ENCODE measurements around the gene PEX14.
"Not testable (repeated sequence)": the region's sequence is repeated elsewhere in the genome, so short reads cannot be mapped to it uniquely, and the experiment has no call there.

The PEX14 gene

GRCh38 chr1:10474613-10475507 is at the start of gene PEX14:
Gene PEX14 (plus strand): TSS chr1:10474950. CDS start chr1:10474967, 17 bp downstream.
- DNase-seq (ENCODE audit: low spot score) = peak; percentile 92
- no peak for TF ChIP-seq CTCF (IDR thresholded peaks at IDR 0.05; ENCODE audit: extremely low read depth, insufficient read depth, missing control alignments)
- in situ Hi-C loops (cut with MboI; ENCODE audit: low pct_unique_long_range_greater_than_20kb, low sequenced_read_pairs, unreplicated experiment) = no loop called here

GRCh38 chr1:10425826-10426534 is 48.8 kb upstream of the PEX14 start:
- in situ Hi-C loops (cut with MboI; ENCODE audit: low pct_unique_long_range_greater_than_20kb, low sequenced_read_pairs, unreplicated experiment); DNase-seq (ENCODE audit: low spot score): not testable (repeated sequence)

GRCh38 chr1:10426535-10426848 is 48.3 kb upstream of the PEX14 start:
- in situ Hi-C loops (cut with MboI; ENCODE audit: low pct_unique_long_range_greater_than_20kb, low sequenced_read_pairs, unreplicated experiment) = not testable (repeated sequence)

GRCh38 chr1:10428984-10429383 is 45.8 kb upstream of the PEX14 start:
- DNase-seq (ENCODE audit: low spot score) = no peak
- TF ChIP-seq CTCF (IDR thresholded peaks at IDR 0.05; ENCODE audit: extremely low read depth, insufficient read depth, missing control alignments) = no peak
- in situ Hi-C loops (cut with MboI; ENCODE audit: low pct_unique_long_range_greater_than_20kb, low sequenced_read_pairs, unreplicated experiment) = no loop called here

More at GRCh38 chr1:10426535-10426848, 48.3 kb upstream of the PEX14 start:
- DNase-seq (ENCODE audit: low spot score) = not testable (repeated sequence)

- in situ Hi-C loops (cut with MboI; ENCODE audit: low pct_unique_long_range_greater_than_20kb, low sequenced_read_pairs, unreplicated experiment) = loop anchor here (10.0 kb wide), 1 partner anchor 55 kb away; no protein-coding TSS in a partner anchor
- no peak for TF ChIP-seq CTCF (IDR thresholded peaks at IDR 0.05; ENCODE audit: extremely low read depth, insufficient read depth, missing control alignments)
- no peak for DNase-seq (ENCODE audit: low spot score)
These were observed 44.9 kb upstream of the PEX14 start for GRCh38 chr1:10429868-10430215.

GRCh38 chr1:10430216-10431069 is 44.3 kb upstream of the PEX14 start, which contains the start of gene CENPS:
Gene CENPS (plus strand): TSS chr1:10430433. CDS start chr1:10430518, 85 bp downstream.
- TF ChIP-seq CTCF (IDR thresholded peaks at IDR 0.05; ENCODE audit: extremely low read depth, insufficient read depth, missing control alignments) = peak; percentile 99
- DNase-seq (ENCODE audit: low spot score) = peak; percentile 99
- in situ Hi-C loops (cut with MboI; ENCODE audit: low pct_unique_long_range_greater_than_20kb, low sequenced_read_pairs, unreplicated experiment) = loop anchor here (10.0 kb wide), 1 partner anchor 54 kb away; no protein-coding TSS in a partner anchor

- DNase-seq (ENCODE audit: low spot score) = peak; percentile 35
- no peak for TF ChIP-seq CTCF (IDR thresholded peaks at IDR 0.05; ENCODE audit: extremely low read depth, insufficient read depth, missing control alignments)
- in situ Hi-C loops (cut with MboI; ENCODE audit: low pct_unique_long_range_greater_than_20kb, low sequenced_read_pairs, unreplicated experiment) = loop anchor here (10.0 kb wide), 1 partner anchor 54 kb away; no protein-coding TSS in a partner anchor
These were observed 43.5 kb upstream of the PEX14 start for GRCh38 chr1:10431070-10431730.

Measured in GM13977 (cell line).